Measurements from ENCODE around the gene VPS52.

VPS52 gene

DNA sequence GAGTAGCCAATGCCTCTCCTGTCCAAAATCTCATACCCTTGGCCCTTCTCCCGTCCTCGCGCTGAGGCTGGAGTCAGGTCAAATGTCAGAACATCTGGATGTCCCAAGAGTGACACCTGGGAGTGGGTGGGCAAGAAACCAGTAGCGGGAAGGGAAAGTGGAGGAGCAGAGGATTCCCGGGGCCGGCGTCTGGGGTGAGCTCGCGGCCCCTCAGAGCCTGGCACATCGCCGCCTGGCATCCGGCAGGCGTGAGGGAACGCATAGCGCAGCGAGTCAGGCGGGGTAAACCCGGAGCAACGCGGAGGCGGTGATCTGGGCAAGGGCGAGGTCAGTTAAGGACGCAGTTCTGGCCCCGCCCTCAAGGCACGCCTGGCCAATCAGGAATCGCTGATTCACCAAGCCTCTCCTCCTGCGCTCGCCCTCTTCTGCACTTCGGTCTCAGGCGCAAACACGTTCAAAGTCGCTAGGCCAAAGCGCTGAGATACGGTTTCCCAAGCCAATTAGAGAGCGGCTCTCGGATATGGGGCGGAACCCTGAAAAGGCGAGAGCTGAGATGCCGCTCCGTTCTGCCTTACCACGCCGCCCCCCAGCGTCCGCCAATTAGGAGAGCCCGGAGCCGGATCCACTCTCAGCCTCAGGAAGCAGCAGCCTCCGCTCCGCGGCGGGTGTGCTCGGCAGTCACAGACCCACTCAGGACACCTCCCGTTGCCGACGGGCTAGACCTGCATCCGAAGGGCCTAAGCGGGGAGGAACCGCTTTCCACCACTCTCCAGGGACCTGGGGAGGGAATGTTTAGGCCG lies 22.5 kb downstream of the VPS52 start (continued):
- TF ChIP-seq, protein P1, sequence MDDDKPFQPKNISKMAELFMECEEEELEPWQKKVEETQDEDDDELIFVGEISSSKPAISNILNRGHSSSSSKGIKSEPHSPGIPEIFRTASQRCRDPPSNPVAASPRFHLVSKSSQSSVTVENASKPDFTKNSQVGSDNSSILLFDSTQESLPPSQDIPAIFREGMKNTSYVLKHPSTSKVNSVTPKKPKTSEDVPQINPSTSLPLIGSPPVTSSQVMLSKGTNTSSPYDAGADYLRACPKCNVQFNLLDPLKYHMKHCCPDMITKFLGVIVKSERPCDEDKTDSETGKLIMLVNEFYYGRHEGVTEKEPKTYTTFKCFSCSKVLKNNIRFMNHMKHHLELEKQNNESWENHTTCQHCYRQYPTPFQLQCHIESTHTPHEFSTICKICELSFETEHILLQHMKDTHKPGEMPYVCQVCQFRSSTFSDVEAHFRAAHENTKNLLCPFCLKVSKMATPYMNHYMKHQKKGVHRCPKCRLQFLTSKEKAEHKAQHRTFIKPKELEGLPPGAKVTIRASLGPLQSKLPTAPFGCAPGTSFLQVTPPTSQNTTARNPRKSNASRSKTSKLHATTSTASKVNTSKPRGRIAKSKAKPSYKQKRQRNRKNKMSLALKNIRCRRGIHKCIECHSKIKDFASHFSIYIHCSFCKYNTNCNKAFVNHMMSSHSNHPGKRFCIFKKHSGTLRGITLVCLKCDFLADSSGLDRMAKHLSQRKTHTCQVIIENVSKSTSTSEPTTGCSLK (tag by site-specific recombination; IDR thresholded peaks at IDR 0.05): no peak
- TF ChIP-seq, protein P2, sequence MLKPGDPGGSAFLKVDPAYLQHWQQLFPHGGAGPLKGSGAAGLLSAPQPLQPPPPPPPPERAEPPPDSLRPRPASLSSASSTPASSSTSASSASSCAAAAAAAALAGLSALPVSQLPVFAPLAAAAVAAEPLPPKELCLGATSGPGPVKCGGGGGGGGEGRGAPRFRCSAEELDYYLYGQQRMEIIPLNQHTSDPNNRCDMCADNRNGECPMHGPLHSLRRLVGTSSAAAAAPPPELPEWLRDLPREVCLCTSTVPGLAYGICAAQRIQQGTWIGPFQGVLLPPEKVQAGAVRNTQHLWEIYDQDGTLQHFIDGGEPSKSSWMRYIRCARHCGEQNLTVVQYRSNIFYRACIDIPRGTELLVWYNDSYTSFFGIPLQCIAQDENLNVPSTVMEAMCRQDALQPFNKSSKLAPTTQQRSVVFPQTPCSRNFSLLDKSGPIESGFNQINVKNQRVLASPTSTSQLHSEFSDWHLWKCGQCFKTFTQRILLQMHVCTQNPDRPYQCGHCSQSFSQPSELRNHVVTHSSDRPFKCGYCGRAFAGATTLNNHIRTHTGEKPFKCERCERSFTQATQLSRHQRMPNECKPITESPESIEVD (tag by site-specific recombination; IDR thresholded peaks at IDR 0.05): no peak
- no peak for TF ChIP-seq SALL2 (tag by site-specific recombination; IDR thresholded peaks at IDR 0.05; ENCODE audit: borderline replicate concordance)
- TF ChIP-seq, protein P3, sequence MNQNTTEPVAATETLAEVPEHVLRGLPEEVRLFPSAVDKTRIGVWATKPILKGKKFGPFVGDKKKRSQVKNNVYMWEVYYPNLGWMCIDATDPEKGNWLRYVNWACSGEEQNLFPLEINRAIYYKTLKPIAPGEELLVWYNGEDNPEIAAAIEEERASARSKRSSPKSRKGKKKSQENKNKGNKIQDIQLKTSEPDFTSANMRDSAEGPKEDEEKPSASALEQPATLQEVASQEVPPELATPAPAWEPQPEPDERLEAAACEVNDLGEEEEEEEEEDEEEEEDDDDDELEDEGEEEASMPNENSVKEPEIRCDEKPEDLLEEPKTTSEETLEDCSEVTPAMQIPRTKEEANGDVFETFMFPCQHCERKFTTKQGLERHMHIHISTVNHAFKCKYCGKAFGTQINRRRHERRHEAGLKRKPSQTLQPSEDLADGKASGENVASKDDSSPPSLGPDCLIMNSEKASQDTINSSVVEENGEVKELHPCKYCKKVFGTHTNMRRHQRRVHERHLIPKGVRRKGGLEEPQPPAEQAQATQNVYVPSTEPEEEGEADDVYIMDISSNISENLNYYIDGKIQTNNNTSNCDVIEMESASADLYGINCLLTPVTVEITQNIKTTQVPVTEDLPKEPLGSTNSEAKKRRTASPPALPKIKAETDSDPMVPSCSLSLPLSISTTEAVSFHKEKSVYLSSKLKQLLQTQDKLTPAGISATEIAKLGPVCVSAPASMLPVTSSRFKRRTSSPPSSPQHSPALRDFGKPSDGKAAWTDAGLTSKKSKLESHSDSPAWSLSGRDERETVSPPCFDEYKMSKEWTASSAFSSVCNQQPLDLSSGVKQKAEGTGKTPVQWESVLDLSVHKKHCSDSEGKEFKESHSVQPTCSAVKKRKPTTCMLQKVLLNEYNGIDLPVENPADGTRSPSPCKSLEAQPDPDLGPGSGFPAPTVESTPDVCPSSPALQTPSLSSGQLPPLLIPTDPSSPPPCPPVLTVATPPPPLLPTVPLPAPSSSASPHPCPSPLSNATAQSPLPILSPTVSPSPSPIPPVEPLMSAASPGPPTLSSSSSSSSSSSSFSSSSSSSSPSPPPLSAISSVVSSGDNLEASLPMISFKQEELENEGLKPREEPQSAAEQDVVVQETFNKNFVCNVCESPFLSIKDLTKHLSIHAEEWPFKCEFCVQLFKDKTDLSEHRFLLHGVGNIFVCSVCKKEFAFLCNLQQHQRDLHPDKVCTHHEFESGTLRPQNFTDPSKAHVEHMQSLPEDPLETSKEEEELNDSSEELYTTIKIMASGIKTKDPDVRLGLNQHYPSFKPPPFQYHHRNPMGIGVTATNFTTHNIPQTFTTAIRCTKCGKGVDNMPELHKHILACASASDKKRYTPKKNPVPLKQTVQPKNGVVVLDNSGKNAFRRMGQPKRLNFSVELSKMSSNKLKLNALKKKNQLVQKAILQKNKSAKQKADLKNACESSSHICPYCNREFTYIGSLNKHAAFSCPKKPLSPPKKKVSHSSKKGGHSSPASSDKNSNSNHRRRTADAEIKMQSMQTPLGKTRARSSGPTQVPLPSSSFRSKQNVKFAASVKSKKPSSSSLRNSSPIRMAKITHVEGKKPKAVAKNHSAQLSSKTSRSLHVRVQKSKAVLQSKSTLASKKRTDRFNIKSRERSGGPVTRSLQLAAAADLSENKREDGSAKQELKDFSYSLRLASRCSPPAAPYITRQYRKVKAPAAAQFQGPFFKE (tag by site-specific recombination; IDR thresholded peaks at IDR 0.05; ENCODE audit: borderline replicate concordance): no peak
- TF ChIP-seq ZNF677 (tag by site-specific recombination; IDR thresholded peaks at IDR 0.05): no peak
- peak; percentile 84 for TF ChIP-seq ZNF366 (tag by site-specific recombination; conservative IDR thresholded peaks at IDR 0.05)
- no peak for TF ChIP-seq ZNF311 (tag by site-specific recombination; IDR thresholded peaks at IDR 0.05; ENCODE audit: borderline replicate concordance)
- TF ChIP-seq ZNF350 (tag by site-specific recombination; IDR thresholded peaks at IDR 0.05): no peak
- no peak for TF ChIP-seq ZNF292 (tag by site-specific recombination; IDR thresholded peaks at IDR 0.05; ENCODE audit: borderline replicate concordance, low read depth)
- no peak for TF ChIP-seq ZNF510 (tag by site-specific recombination; IDR thresholded peaks at IDR 0.05; ENCODE audit: insufficient replicate concordance)
- TF ChIP-seq ZNF404 (tag by site-specific recombination; IDR thresholded peaks at IDR 0.05): no peak
- TF ChIP-seq KLF9 (tag by site-specific recombination; IDR thresholded peaks at IDR 0.05; ENCODE audit: low read depth): peak; percentile 19; the same call in 1 of the 2 replicates
- TF ChIP-seq TCF7L2 (IDR thresholded peaks at IDR 0.05; ENCODE audit: borderline replicate concordance, low read depth, low read length): no peak
- no peak for TF ChIP-seq ZNF133 (tag by site-specific recombination; IDR thresholded peaks at IDR 0.05)
- TF ChIP-seq ZBTB21 (tag by site-specific recombination; IDR thresholded peaks at IDR 0.05): no peak
- TF ChIP-seq ZXDB (tag by site-specific recombination; IDR thresholded peaks at IDR 0.05): peak; percentile 39
- TF ChIP-seq, protein P4, sequence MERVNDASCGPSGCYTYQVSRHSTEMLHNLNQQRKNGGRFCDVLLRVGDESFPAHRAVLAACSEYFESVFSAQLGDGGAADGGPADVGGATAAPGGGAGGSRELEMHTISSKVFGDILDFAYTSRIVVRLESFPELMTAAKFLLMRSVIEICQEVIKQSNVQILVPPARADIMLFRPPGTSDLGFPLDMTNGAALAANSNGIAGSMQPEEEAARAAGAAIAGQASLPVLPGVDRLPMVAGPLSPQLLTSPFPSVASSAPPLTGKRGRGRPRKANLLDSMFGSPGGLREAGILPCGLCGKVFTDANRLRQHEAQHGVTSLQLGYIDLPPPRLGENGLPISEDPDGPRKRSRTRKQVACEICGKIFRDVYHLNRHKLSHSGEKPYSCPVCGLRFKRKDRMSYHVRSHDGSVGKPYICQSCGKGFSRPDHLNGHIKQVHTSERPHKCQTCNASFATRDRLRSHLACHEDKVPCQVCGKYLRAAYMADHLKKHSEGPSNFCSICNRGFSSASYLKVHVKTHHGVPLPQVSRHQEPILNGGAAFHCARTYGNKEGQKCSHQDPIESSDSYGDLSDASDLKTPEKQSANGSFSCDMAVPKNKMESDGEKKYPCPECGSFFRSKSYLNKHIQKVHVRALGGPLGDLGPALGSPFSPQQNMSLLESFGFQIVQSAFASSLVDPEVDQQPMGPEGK (tag by site-specific recombination; IDR thresholded peaks at IDR 0.05): peak; percentile 53; the same call in 1 of the 2 replicates
- TF ChIP-seq ZNF274 (IDR thresholded peaks at IDR 0.05; ENCODE audit: low read length): no peak
- TF ChIP-seq ZNF274 (tag by site-specific recombination; IDR thresholded peaks at IDR 0.05; ENCODE audit: borderline replicate concordance): no peak
- no peak for TF ChIP-seq ZNF629 (tag by site-specific recombination; IDR thresholded peaks at IDR 0.05)
- no peak; the same call in none of the 2 replicates for TF ChIP-seq HOXC10 (CRISPR knock-in tag; IDR thresholded peaks at IDR 0.05)
- no peak for TF ChIP-seq ZNF157 (tag by site-specific recombination; IDR thresholded peaks at IDR 0.05)
- TF ChIP-seq BCL11A (tag by site-specific recombination; IDR thresholded peaks at IDR 0.05; ENCODE audit: low read depth): peak; percentile 74; the same call in 1 of the 2 replicates
- TF ChIP-seq ZNF501 (tag by site-specific recombination; IDR thresholded peaks at IDR 0.05): 0 out of 2 replicates have a peak, but pooled peaks have one; percentile 28
- peak; percentile 28; the same call in 1 of the 2 replicates for TF ChIP-seq ZBTB8A (tag by site-specific recombination; IDR thresholded peaks at IDR 0.05)
- TF ChIP-seq, protein P5, sequence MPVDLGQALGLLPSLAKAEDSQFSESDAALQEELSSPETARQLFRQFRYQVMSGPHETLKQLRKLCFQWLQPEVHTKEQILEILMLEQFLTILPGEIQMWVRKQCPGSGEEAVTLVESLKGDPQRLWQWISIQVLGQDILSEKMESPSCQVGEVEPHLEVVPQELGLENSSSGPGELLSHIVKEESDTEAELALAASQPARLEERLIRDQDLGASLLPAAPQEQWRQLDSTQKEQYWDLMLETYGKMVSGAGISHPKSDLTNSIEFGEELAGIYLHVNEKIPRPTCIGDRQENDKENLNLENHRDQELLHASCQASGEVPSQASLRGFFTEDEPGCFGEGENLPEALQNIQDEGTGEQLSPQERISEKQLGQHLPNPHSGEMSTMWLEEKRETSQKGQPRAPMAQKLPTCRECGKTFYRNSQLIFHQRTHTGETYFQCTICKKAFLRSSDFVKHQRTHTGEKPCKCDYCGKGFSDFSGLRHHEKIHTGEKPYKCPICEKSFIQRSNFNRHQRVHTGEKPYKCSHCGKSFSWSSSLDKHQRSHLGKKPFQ (tag by site-specific recombination; IDR thresholded peaks at IDR 0.05): no peak
